HCT116 (cell line): Measurements from ENCODE around the gene BORCS5.

ENCODE experiments used
- CTCF ChIP-seq, 3 experiments: fragments of 200-600 bp in 1 of 3; sonication (generic) in 1 of 3; IDR thresholded peaks in 2 of 3; conservative IDR thresholded peaks in 1 of 3; 2 replicates each; pipeline ENCODE4 v1.5.1; 2012 to 2017; ENCODE audit warnings: low read depth in 2 of 3, low read length in 2 of 3, antibody characterized with exemption in 1 of 3, borderline replicate concordance in 1 of 3, control low read depth in 1 of 3, mild to moderate bottlenecking in 1 of 3, mixed read lengths in 1 of 3, mixed run types in 1 of 3, moderate library complexity in 1 of 3; ENCODE audit not compliant: insufficient read depth in 1 of 3
- EZH2 ChIP-seq: fragments of 200-600 bp; sonication (generic); IDR thresholded peaks from 2 replicates; pipeline ENCODE4 v1.6.1; 2017; ENCODE audit warnings: antibody characterized with exemption, mixed run types
- POLR2A ChIP-seq: IDR thresholded peaks from 2 replicates; pipeline ENCODE4 v1.7.0; 2011; ENCODE audit warnings: borderline replicate concordance; ENCODE audit not compliant: insufficient read depth, insufficient read length; ENCODE audit errors: extremely low read depth
- SP1 ChIP-seq: IDR thresholded peaks from 2 replicates; pipeline ENCODE4 v1.6.1; 2012; ENCODE audit warnings: low read depth
- ZFX ChIP-seq: fragments of 450-650 bp; IDR thresholded peaks from 2 replicates; pipeline ENCODE4 v1.6.1; 2017

- no peak for TF ChIP-seq CTCF (IDR thresholded peaks at IDR 0.05 in 2 of 3, conservative IDR thresholded peaks at IDR 0.05 in 1 of 3; ENCODE audit: borderline replicate concordance in 1 of 3, insufficient read depth in 1 of 3, low read depth in 2 of 3, low read length in 2 of 3)
- no peak for TF ChIP-seq EZH2
- no peak for TF ChIP-seq SP1
- no peak for TF ChIP-seq ZFX
- TF ChIP-seq POLR2A = no peak
These were observed 105.0 kb downstream of the BORCS5 start for GRCh38 chr12:12461923-12462315.
